GM21390 (cell line): ENCODE measurements around the gene SERPINF2.
"Not testable (repeated sequence)": the region's sequence is repeated elsewhere in the genome, so short reads cannot be mapped to it uniquely, and the experiment has no call there.

ENCODE experiments used
- ATAC-seq: cut with Tn5 transposase; IDR thresholded peaks from one replicate; pipeline ENCODE4 v1.9.1; 2021; ENCODE audit not compliant: unreplicated experiment

The SERPINF2 gene

GRCh38 chr17:1762233-1762900, 19.7 kb downstream of the SERPINF2 start:
- no peak for ATAC-seq

- ATAC-seq, result no peak
Observed at GRCh38 chr17:1762901-1763898, 20.5 kb downstream of the SERPINF2 start.

GRCh38 chr17:1764284-1764683, 21.6 kb downstream of the SERPINF2 start:
- ATAC-seq, result no peak

- ATAC-seq, result not testable (repeated sequence)
Observed at GRCh38 chr17:1764705-1765104, 22.0 kb downstream of the SERPINF2 start.

GRCh38 chr17:1765576-1765975, 22.9 kb downstream of the SERPINF2 start:
- no peak for ATAC-seq

- ATAC-seq, result no peak
Observed at GRCh38 chr17:1766382-1767135, 23.9 kb downstream of the SERPINF2 start.

GRCh38 chr17:1767358-1767757, 24.7 kb downstream of the SERPINF2 start:
- ATAC-seq, result no peak

- no peak for ATAC-seq
Observed at GRCh38 chr17:1769822-1770477, 27.3 kb downstream of the SERPINF2 start.

GRCh38 chr17:1773000-1773695, 30.5 kb downstream of the SERPINF2 start:
- ATAC-seq, result not testable (repeated sequence)

- no peak for ATAC-seq
Observed at GRCh38 chr17:1773696-1774181, 31.1 kb downstream of the SERPINF2 start.

GRCh38 chr17:1774390-1775176, 31.9 kb downstream of the SERPINF2 start:
- ATAC-seq, result no peak

- ATAC-seq, result no peak
Observed at GRCh38 chr17:1776328-1776727, 33.7 kb downstream of the SERPINF2 start.

- ATAC-seq, result no peak
Observed at GRCh38 chr17:1776857-1777256, 34.2 kb downstream of the SERPINF2 start.

GRCh38 chr17:1779571-1780131, 37.0 kb downstream of the SERPINF2 start:
- no peak for ATAC-seq

GRCh38 chr17:1782171-1782567, 39.5 kb downstream of the SERPINF2 start:
- ATAC-seq, result no peak

- no peak for ATAC-seq
Observed at GRCh38 chr17:1783271-1783670, 40.6 kb downstream of the SERPINF2 start.

- ATAC-seq, result no peak
Observed at GRCh38 chr17:1783834-1784611, 41.4 kb downstream of the SERPINF2 start.

GRCh38 chr17:1785930-1786329, 43.3 kb downstream of the SERPINF2 start:
- ATAC-seq, result no peak
